Measurements from ENCODE around the gene KREMEN2. TPM values are rescaled to one million over a fixed set of nuclear protein-coding genes. Genes with fewer than 3 reads are reported as not detected.
A peak's percentile ranks its signal among the peaks of the same experiment; 100 is the strongest.

The KREMEN2 gene
- total and polyA plus RNA-seq, 2 of the 4 experiments (the other 2 are of a cell fraction), result 0.03 TPM; not detected in 1

DNA sequence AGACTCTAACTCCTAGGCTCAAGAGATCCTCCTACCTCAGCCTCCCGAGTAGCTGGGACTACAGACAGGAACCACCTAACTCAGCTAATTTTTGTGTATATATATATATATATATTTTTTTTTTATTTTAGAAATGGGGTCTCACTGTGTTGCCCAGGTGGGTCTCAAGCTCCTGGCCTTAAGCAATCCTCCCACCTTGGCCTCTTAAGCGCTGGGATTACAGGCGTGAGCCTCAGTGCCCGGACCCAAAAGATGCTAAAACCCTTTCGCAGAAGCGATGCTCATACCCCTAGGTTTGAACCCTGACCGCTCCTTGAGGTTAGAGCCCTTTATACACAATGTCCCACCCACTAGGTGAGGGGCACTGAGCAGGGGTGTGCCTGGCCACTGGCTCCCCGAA lies 46.4 kb downstream of the KREMEN2 start:
- no peak overlapping the region for H2BK5ac ChIP-seq (ENCODE audit: low read depth, low read length, poor library complexity, severe bottlenecking)
- H4K91ac ChIP-seq (ENCODE audit: insufficient read depth, low read depth, low read length), result no peak overlapping the region
- no peaks in the 10 kb centered on the region for H3K9me1 ChIP-seq (ENCODE audit: insufficient read depth, low read length)
- no peak overlapping the region for H3K18ac ChIP-seq (ENCODE audit: low read depth, low read length)
- H2BK20ac ChIP-seq (ENCODE audit: low read depth, low read length), result no peak overlapping the region
- no peak overlapping the region for H4K5ac ChIP-seq (ENCODE audit: low read depth, low read length)
- POLR2A ChIA-PET (ENCODE audit: unreplicated experiment), result interaction anchor here (0.5 to 1.0 kb wide), 2 partner anchors 9 to 125 kb away, joined by 4 to 5 read pairs; partner anchors contain the start of gene TNFRSF12A
- no peak overlapping the region for H3K56ac ChIP-seq (ENCODE audit: extremely low read depth, insufficient read depth, low read length)
- DNase-seq, result no peak
- H3K27ac ChIP-seq (ENCODE audit: insufficient read depth, low read length), result no peak overlapping the region
- no peak overlapping the region for H3K23ac ChIP-seq (ENCODE audit: low read depth, low read length)
- CTCF ChIA-PET, result no interaction called here
- TF ChIP-seq FOS (IDR thresholded peaks at IDR 0.05; ENCODE audit: low read depth, low read length) (no peak), NFE2L2 (IDR thresholded peaks at IDR 0.05; ENCODE audit: low read depth, low read length) (no peak), MAFK (IDR thresholded peaks at IDR 0.05; ENCODE audit: low read depth, low read length) (no peak), RFX5 (IDR thresholded peaks at IDR 0.05; ENCODE audit: low read depth, low read length) (no peak), CHD1 (IDR thresholded peaks at IDR 0.05; ENCODE audit: low read depth, low read length) (no peak), POLR2A (IDR thresholded peaks at IDR 0.05; ENCODE audit: low read depth, low read length) (no peak), RCOR1 (IDR thresholded peaks at IDR 0.05; ENCODE audit: insufficient replicate concordance, low read length) (no peak), RAD21 (IDR thresholded peaks at IDR 0.05; ENCODE audit: low read length) (no peak), MXI1 (IDR thresholded peaks at IDR 0.05; ENCODE audit: borderline replicate concordance, low read depth, low read length) (no peak), MAZ (IDR thresholded peaks at IDR 0.05; ENCODE audit: borderline replicate concordance, low read depth, low read length) (no peak), SMC3 (IDR thresholded peaks at IDR 0.05; ENCODE audit: low read depth, low read length) (no peak), BHLHE40 (IDR thresholded peaks at IDR 0.05; ENCODE audit: low read depth, low read length) (no peak), CEBPB (IDR thresholded peaks at IDR 0.05; ENCODE audit: low read depth, low read length) (no peak)
- TF ChIP-seq, protein P1, sequence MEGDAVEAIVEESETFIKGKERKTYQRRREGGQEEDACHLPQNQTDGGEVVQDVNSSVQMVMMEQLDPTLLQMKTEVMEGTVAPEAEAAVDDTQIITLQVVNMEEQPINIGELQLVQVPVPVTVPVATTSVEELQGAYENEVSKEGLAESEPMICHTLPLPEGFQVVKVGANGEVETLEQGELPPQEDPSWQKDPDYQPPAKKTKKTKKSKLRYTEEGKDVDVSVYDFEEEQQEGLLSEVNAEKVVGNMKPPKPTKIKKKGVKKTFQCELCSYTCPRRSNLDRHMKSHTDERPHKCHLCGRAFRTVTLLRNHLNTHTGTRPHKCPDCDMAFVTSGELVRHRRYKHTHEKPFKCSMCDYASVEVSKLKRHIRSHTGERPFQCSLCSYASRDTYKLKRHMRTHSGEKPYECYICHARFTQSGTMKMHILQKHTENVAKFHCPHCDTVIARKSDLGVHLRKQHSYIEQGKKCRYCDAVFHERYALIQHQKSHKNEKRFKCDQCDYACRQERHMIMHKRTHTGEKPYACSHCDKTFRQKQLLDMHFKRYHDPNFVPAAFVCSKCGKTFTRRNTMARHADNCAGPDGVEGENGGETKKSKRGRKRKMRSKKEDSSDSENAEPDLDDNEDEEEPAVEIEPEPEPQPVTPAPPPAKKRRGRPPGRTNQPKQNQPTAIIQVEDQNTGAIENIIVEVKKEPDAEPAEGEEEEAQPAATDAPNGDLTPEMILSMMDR (conservative IDR thresholded peaks at IDR 0.05; ENCODE audit: low read depth, low read length), result no peak
- TF ChIP-seq, protein P2, sequence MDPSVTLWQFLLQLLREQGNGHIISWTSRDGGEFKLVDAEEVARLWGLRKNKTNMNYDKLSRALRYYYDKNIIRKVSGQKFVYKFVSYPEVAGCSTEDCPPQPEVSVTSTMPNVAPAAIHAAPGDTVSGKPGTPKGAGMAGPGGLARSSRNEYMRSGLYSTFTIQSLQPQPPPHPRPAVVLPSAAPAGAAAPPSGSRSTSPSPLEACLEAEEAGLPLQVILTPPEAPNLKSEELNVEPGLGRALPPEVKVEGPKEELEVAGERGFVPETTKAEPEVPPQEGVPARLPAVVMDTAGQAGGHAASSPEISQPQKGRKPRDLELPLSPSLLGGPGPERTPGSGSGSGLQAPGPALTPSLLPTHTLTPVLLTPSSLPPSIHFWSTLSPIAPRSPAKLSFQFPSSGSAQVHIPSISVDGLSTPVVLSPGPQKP (IDR thresholded peaks at IDR 0.05; ENCODE audit: borderline replicate concordance, low read depth, low read length), result no peak
- TF ChIP-seq, protein P3, sequence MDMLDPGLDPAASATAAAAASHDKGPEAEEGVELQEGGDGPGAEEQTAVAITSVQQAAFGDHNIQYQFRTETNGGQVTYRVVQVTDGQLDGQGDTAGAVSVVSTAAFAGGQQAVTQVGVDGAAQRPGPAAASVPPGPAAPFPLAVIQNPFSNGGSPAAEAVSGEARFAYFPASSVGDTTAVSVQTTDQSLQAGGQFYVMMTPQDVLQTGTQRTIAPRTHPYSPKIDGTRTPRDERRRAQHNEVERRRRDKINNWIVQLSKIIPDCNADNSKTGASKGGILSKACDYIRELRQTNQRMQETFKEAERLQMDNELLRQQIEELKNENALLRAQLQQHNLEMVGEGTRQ (IDR thresholded peaks at IDR 0.05; ENCODE audit: low read depth, low read length), result no peak
- 81% methylated on average over 3 of the region's 8 CpGs; no CpG with 5 or more reads in 1 of the 2 experiments for WGBS, 2 experiments (ENCODE audit: extremely low coverage in 2 of 2, insufficient read length in 1 of 2)
- H3K4ac ChIP-seq (ENCODE audit: low read depth, low read length), result no peak overlapping the region
- no peaks in the 10 kb centered on the region for H3K79me1 ChIP-seq (ENCODE audit: low read depth in 1 of 2, low read length in 2 of 2)
- BruUV-seq (replicated peaks), result no TSS peak
- no peak overlapping the region for H4K8ac ChIP-seq (ENCODE audit: low read depth in 2 of 2, low read length in 2 of 2)
- H3K36me3 ChIP-seq (ENCODE audit: control insufficient read depth, insufficient read depth, low read length), result no peaks in the 10 kb centered on the region
- no peak overlapping the region for H2BK15ac ChIP-seq (ENCODE audit: low read depth, low read length)
- H4K20me1 ChIP-seq (ENCODE audit: insufficient read depth, low read length), result peaks cover 4% of the 10 kb centered on the region; the same call in 1 of the 2 replicates
- H2AK9ac ChIP-seq (replicated peaks; ENCODE audit: low read depth, low read length, poor library complexity), result no peak overlapping the region
- in situ Hi-C loops (cut with MboI; ENCODE audit: low sequenced_read_pairs), result no loop called here
- dilution Hi-C loops (cut with HindIII; ENCODE audit: low sequenced_read_pairs, unreplicated experiment), result no loop called here
- ATAC-seq (ENCODE audit: low read depth), result no peak
- no peak overlapping the region for H3K9ac ChIP-seq (ENCODE audit: low read depth, low read length)
- peak overlapping the region; percentile 58 for H2AFZ ChIP-seq (replicated peaks; ENCODE audit: low read length, poor library complexity)
- no peak overlapping the region for H2BK120ac ChIP-seq (ENCODE audit: low read depth, low read length)
- no peak overlapping the region for H3K14ac ChIP-seq (replicated peaks; ENCODE audit: low read depth, low read length)
- peaks cover 3% of the 10 kb centered on the region; the same call in 1 of the 2 replicates for H3K4me1 ChIP-seq (ENCODE audit: control insufficient read depth, insufficient read depth, low read length)
- no peak overlapping the region for H3K4me3 ChIP-seq (ENCODE audit: insufficient read depth, low read depth, low read length)
- no peaks in the 10 kb centered on the region for H3K9me3 ChIP-seq (ENCODE audit: control insufficient read depth, insufficient read depth, low read length)
- H3K4me2 ChIP-seq (ENCODE audit: low read depth, low read length), result no peak overlapping the region
- intact Hi-C loops (cut with micrococcal nuclease), result no loop called here
- H3K27me3 ChIP-seq (ENCODE audit: control insufficient read depth, insufficient read depth, low read length), result peaks cover 50% of the 10 kb centered on the region
- H2AK5ac ChIP-seq (ENCODE audit: low read depth, low read length), result no peak overlapping the region
